ENCODE data around the gene TTC39B.

Gene TTC39B

DNA sequence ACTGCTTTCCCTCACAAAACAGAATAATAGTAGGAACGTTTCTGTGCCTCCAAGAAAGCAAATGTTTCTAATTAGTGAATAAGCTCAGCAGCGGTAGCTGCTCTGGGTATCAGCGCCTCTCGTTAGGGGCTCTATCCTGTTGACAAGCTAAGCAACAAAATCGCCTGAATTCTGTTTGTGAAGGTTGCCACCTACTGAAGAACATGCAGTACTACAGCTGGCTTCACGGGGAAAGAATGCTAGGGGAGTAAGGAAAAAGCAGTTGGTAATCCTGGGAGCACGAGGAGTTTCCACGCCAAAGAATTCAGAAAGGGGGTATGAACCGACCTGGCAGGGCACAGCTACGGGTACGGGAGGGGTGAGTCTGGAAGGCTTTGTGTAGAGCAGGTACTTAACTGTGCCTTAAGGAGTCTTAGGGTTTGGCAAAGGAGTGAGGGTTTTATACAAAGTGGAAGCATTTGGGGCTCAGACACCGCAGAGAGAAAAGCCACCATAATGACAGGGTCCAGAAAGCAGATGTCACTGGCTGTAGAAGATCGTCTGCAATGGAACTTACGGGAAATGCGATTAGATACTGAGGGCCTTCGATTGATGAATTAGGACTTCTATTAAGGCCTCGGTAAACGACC lies 171.7 kb downstream of the TTC39B start:
- Histone ChIP-seq H3K9ac (ENCODE audit: low read length) (no peak overlapping the region), H3K9me3 (ENCODE audit: control insufficient read depth, low read length) (no peaks in the 10 kb centered on the region), H3K4me3 (ENCODE audit: low read length) (no peak overlapping the region), H3K36me3 (ENCODE audit: control insufficient read depth, insufficient read depth, low read length) (no peaks in the 10 kb centered on the region), H3K27me3 (ENCODE audit: control insufficient read depth, insufficient read depth, low read length) (no peaks in the 10 kb centered on the region), H3K4me1 (ENCODE audit: control insufficient read depth, insufficient read depth, low read length) (peaks cover 4% of the 10 kb centered on the region)

DNA sequence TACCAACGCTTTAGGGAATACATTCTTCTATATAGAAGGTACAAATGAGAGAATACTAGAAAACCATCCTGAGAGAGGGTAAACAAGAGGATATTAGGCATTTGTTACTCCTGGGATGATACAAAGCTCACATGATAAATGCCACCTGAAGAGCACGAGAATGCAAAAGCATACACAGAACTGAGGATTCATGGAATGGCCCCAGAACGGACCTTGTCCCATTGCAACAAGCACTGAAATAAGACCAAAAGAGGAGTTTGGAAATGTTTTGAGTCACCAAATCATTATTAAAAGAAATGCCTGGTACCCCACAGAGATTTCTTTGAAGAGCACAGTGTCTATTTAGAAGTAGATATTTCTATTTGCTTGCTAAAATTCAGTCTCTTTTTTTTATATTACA lies 173.5 kb downstream of the TTC39B start:
- peaks cover 4% of the 10 kb centered on the region for H3K4me1 ChIP-seq (ENCODE audit: control insufficient read depth, insufficient read depth, low read length)

GRCh38 chr9:15132091-15132490 lies 174.9 kb downstream of the TTC39B start:
- Histone ChIP-seq H3K4me3 (ENCODE audit: low read length) (no peak overlapping the region), H3K9ac (ENCODE audit: low read length) (no peak overlapping the region), H3K4me1 (ENCODE audit: control insufficient read depth, insufficient read depth, low read length) (peaks cover 4% of the 10 kb centered on the region), H3K27me3 (ENCODE audit: control insufficient read depth, insufficient read depth, low read length) (no peaks in the 10 kb centered on the region), H3K36me3 (ENCODE audit: control insufficient read depth, insufficient read depth, low read length) (no peaks in the 10 kb centered on the region), H3K9me3 (ENCODE audit: control insufficient read depth, low read length) (no peaks in the 10 kb centered on the region)

More for the DNA sequence above, 173.5 kb downstream of the TTC39B start:
- Histone ChIP-seq H3K9me3 (ENCODE audit: control insufficient read depth, low read length) (no peaks in the 10 kb centered on the region), H3K27me3 (ENCODE audit: control insufficient read depth, insufficient read depth, low read length) (no peaks in the 10 kb centered on the region), H3K36me3 (ENCODE audit: control insufficient read depth, insufficient read depth, low read length) (no peaks in the 10 kb centered on the region), H3K9ac (ENCODE audit: low read length) (no peak overlapping the region), H3K4me3 (ENCODE audit: low read length) (no peak overlapping the region)

- Histone ChIP-seq H3K4me3 (ENCODE audit: low read length) (no peak overlapping the region), H3K9ac (ENCODE audit: low read length) (no peak overlapping the region), H3K36me3 (ENCODE audit: control insufficient read depth, insufficient read depth, low read length) (no peaks in the 10 kb centered on the region), H3K4me1 (ENCODE audit: control insufficient read depth, insufficient read depth, low read length) (peaks cover 4% of the 10 kb centered on the region), H3K9me3 (ENCODE audit: control insufficient read depth, low read length) (no peaks in the 10 kb centered on the region), H3K27me3 (ENCODE audit: control insufficient read depth, insufficient read depth, low read length) (no peaks in the 10 kb centered on the region)
Observed at GRCh38 chr9:15131094-15131493, 175.9 kb downstream of the TTC39B start.

DNA sequence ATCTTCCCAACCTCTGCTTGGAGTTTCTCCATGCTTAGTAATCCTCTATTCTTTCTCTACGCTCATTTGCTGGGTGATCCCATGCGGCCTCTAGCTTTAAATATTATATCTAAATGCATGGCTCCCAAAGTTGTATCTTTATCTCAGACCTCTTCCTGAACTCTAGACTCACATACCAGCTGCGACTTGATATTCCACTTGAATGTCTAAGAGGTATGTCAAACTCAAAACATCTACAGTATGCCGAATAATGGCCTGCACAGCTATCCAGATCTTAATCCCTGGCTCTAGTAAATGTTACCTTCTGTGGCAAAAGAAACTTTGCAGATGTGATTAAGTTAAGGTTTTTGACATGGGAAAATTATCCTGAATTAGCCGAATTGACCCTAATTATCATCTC lies 179.2 kb downstream of the TTC39B start:
- no peaks in the 10 kb centered on the region for H3K27me3 ChIP-seq (ENCODE audit: control insufficient read depth, insufficient read depth, low read length)
- no peaks in the 10 kb centered on the region for H3K9me3 ChIP-seq (ENCODE audit: control insufficient read depth, low read length)
- H3K36me3 ChIP-seq (ENCODE audit: control insufficient read depth, insufficient read depth, low read length) = no peaks in the 10 kb centered on the region
- no peak overlapping the region for H3K9ac ChIP-seq (ENCODE audit: low read length)
- H3K4me3 ChIP-seq (ENCODE audit: low read length) = no peak overlapping the region
- no peaks in the 10 kb centered on the region for H3K4me1 ChIP-seq (ENCODE audit: control insufficient read depth, insufficient read depth, low read length)

- Histone ChIP-seq H3K27me3 (ENCODE audit: control insufficient read depth, insufficient read depth, low read length) (peaks cover 3% of the 10 kb centered on the region), H3K9me3 (ENCODE audit: control insufficient read depth, low read length) (no peaks in the 10 kb centered on the region), H3K9ac (ENCODE audit: low read length) (no peak overlapping the region), H3K4me3 (ENCODE audit: low read length) (no peak overlapping the region), H3K4me1 (ENCODE audit: control insufficient read depth, insufficient read depth, low read length) (no peaks in the 10 kb centered on the region), H3K36me3 (ENCODE audit: control insufficient read depth, insufficient read depth, low read length) (no peaks in the 10 kb centered on the region)
Observed at GRCh38 chr9:15121630-15122029, 185.4 kb downstream of the TTC39B start.

DNA sequence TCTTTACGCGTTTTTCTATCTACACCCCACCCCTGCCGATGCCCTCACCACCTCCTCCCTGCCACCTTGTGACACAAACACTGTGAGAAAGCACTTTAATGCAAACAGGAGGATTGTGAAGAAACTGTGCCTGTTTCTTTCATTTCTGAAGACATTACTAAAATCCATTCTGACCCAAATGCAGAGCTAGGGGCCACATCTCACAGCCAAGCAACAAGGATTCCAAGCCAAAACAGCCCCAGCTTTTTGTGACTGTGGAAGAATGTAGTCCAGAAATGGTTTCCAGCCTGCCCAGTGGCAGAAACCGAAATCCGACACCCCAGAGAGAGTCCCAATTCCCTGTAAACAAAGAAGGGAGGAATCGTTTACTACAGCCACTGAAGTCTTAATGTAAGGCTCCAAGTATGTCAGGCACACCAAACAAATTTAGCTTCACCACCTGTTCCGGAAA lies 190.9 kb downstream of the TTC39B start:
- no peaks in the 10 kb centered on the region for H3K4me1 ChIP-seq (ENCODE audit: control insufficient read depth, insufficient read depth, low read length)
- peaks cover 6% of the 10 kb centered on the region for H3K27me3 ChIP-seq (ENCODE audit: control insufficient read depth, insufficient read depth, low read length)
- no peak overlapping the region for H3K9ac ChIP-seq (ENCODE audit: low read length)
- no peak overlapping the region for H3K4me3 ChIP-seq (ENCODE audit: low read length)
- no peaks in the 10 kb centered on the region for H3K36me3 ChIP-seq (ENCODE audit: control insufficient read depth, insufficient read depth, low read length)
- H3K9me3 ChIP-seq (ENCODE audit: control insufficient read depth, low read length) = no peaks in the 10 kb centered on the region

- no peak overlapping the region for H3K4me3 ChIP-seq (ENCODE audit: low read length)
- peaks cover 6% of the 10 kb centered on the region for H3K27me3 ChIP-seq (ENCODE audit: control insufficient read depth, insufficient read depth, low read length)
- H3K36me3 ChIP-seq (ENCODE audit: control insufficient read depth, insufficient read depth, low read length) = no peaks in the 10 kb centered on the region
- H3K9me3 ChIP-seq (ENCODE audit: control insufficient read depth, low read length) = no peaks in the 10 kb centered on the region
- no peaks in the 10 kb centered on the region for H3K4me1 ChIP-seq (ENCODE audit: control insufficient read depth, insufficient read depth, low read length)
- H3K9ac ChIP-seq (ENCODE audit: low read length) = no peak overlapping the region
Observed at GRCh38 chr9:15115702-15116101, 191.3 kb downstream of the TTC39B start.

DNA sequence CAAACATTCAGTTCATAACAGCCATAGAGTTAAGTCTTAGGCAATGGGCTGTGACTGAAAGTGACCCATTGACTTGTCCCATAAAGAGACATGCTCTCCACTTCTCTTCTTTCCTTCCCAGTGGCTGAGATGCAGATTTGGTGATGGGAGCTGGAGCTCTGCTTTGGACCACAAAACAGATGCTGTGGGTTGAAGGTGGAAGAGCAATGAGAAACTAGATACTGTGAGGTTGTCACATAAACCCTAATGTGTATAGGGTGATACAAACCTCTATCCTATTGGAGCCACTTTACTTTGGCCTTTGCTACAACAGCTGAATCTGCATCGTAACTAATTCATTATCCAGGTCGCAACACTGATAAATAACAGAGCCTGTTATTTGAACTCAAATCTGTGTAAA lies 192.0 kb downstream of the TTC39B start:
- H3K27me3 ChIP-seq (ENCODE audit: control insufficient read depth, insufficient read depth, low read length) = peaks cover 5% of the 10 kb centered on the region
- no peak overlapping the region for H3K4me3 ChIP-seq (ENCODE audit: low read length)
- no peaks in the 10 kb centered on the region for H3K36me3 ChIP-seq (ENCODE audit: control insufficient read depth, insufficient read depth, low read length)
- no peak overlapping the region for H3K9ac ChIP-seq (ENCODE audit: low read length)
- H3K9me3 ChIP-seq (ENCODE audit: control insufficient read depth, low read length) = no peaks in the 10 kb centered on the region
- no peaks in the 10 kb centered on the region for H3K4me1 ChIP-seq (ENCODE audit: control insufficient read depth, insufficient read depth, low read length)

All from mucosa of stomach (tissue), 1 donor.